GM12864 (cell line): ENCODE measurements around the gene CHRNA5.

ENCODE experiments used
- DNase-seq: peaks from one replicate; pipeline ENCODE4 v3.0.0-alpha.2; 2011; ENCODE audit warnings: low read depth
- H3K4me3 ChIP-seq: 2 replicates; pipeline ENCODE4 v1.5.1; 2011; ENCODE audit warnings: mild to moderate bottlenecking, low read depth, low read length, control low read depth
- CTCF ChIP-seq: IDR thresholded peaks from 2 replicates; pipeline ENCODE4 v1.5.1; 2011; ENCODE audit warnings: low read depth, mild to moderate bottlenecking, moderate library complexity, low read length, control low read depth, inconsistent platforms; ENCODE audit errors: missing control alignments

CHRNA5 gene

GRCh38 chr15:78615151-78615589 is 49.9 kb downstream of the CHRNA5 start:
- H3K4me3 ChIP-seq, result no peak overlapping the region
- no peak for DNase-seq
- TF ChIP-seq CTCF, result no peak

GRCh38 chr15:78616506-78616905 is 51.2 kb downstream of the CHRNA5 start:
- no peak for TF ChIP-seq CTCF

GRCh38 chr15:78617076-78617475 is 51.8 kb downstream of the CHRNA5 start:
- no peak for DNase-seq
- no peak overlapping the region for H3K4me3 ChIP-seq
- TF ChIP-seq CTCF, result no peak

More at GRCh38 chr15:78616506-78616905, 51.2 kb downstream of the CHRNA5 start:
- H3K4me3 ChIP-seq, result no peak overlapping the region
- DNase-seq, result no peak

GRCh38 chr15:78617516-78617915 is 52.2 kb downstream of the CHRNA5 start:
- TF ChIP-seq CTCF, result no peak
- no peak for DNase-seq
- H3K4me3 ChIP-seq, result no peak overlapping the region

- H3K4me3 ChIP-seq, result no peak overlapping the region
- DNase-seq, result no peak
- no peak for TF ChIP-seq CTCF
Measured at GRCh38 chr15:78618064-78618463, 52.7 kb downstream of the CHRNA5 start.

- DNase-seq, result peak; percentile 55
- no peak overlapping the region for H3K4me3 ChIP-seq
- peak; percentile 80 for TF ChIP-seq CTCF
Measured at GRCh38 chr15:78618490-78618934, 53.2 kb downstream of the CHRNA5 start.
